NCI-H2107 treated with DMSO at 0.1 percent for 48 hours (cell line): Measurements from ENCODE around the gene MRPS2.

ENCODE experiments used
- DNase-seq: peaks from one replicate; lab custom pipeline; 2025; ENCODE audit not compliant: unreplicated experiment; lab: John Stamatoyannopoulos, UW

MRPS2 gene

GRCh38 chr9:135552698-135553171, 52.3 kb downstream of the MRPS2 start:
- DNase-seq = no peak
